Keratinocyte (primary cell): ENCODE data around the gene COL4A4. TPM values are rescaled to one million over a fixed set of nuclear protein-coding genes. Genes with fewer than 3 reads are reported as not detected.
A peak's percentile ranks its signal among the peaks of the same experiment; 100 is the strongest.

ENCODE experiments used
- DNase-seq: peaks from one replicate; pipeline ENCODE4 v3.0.0-alpha.2; 2011; ENCODE audit warnings: low read depth, missing footprints, low spot score
- FAIRE-seq: peaks from 2 replicates; lab custom pipeline; 2011; peaks lifted over from hg19 to GRCh38; lab: Jason Lieb, UNC
- H2AFZ ChIP-seq: 2 replicates; pipeline ENCODE4 v1.6.0; 2012; ENCODE audit warnings: low read length, control low read depth, inconsistent platforms; ENCODE audit not compliant: control insufficient read depth
- H3K27ac ChIP-seq: 2 replicates; pipeline ENCODE4 v1.5.1; 2011; ENCODE audit warnings: low read length; ENCODE audit not compliant: control insufficient read depth, insufficient read depth
- H3K27me3 ChIP-seq: 3 replicates; pipeline ENCODE4 v1.6.0; 2011; ENCODE audit warnings: low read length; ENCODE audit not compliant: control insufficient read depth, insufficient read depth; ENCODE audit errors: extremely low read depth
- H3K36me3 ChIP-seq, 2 experiments: 2 replicates in 1 of 2; 3 replicates in 1 of 2; pipeline ENCODE4 v1.5.1; 2011; ENCODE audit warnings: low read length in 2 of 2, mild to moderate bottlenecking in 1 of 2; ENCODE audit not compliant: control insufficient read depth in 2 of 2, insufficient read depth in 2 of 2; ENCODE audit errors: extremely low read depth in 1 of 2
- H3K4me1 ChIP-seq: 3 replicates; pipeline ENCODE4 v1.5.1; 2011; ENCODE audit warnings: low read length; ENCODE audit not compliant: control insufficient read depth, insufficient read depth; ENCODE audit errors: extremely low read depth
- H3K4me2 ChIP-seq: 3 replicates; pipeline ENCODE4 v1.6.0; 2011; ENCODE audit warnings: low read depth, low read length; ENCODE audit not compliant: control insufficient read depth, insufficient read depth; ENCODE audit errors: extremely low read depth
- H3K4me3 ChIP-seq, 3 experiments: fragments of 200-600 bp in 1 of 3; sonication (generic) in 1 of 3; 2 replicates in 2 of 3; 3 replicates in 1 of 3; pipeline ENCODE4 v1.5.1; 2011 to 2016; ENCODE audit warnings: low read length in 3 of 3, mild to moderate bottlenecking in 3 of 3, control low read depth in 2 of 3, inconsistent platforms in 1 of 3, low read depth in 1 of 3, mixed read lengths in 1 of 3, mixed run types in 1 of 3, moderate library complexity in 1 of 3; ENCODE audit not compliant: control insufficient read depth in 2 of 3, insufficient read depth in 2 of 3; ENCODE audit errors: extremely low read depth in 1 of 3
- H3K79me2 ChIP-seq: 2 replicates; pipeline ENCODE4 v1.6.0; 2012; ENCODE audit warnings: low read length; ENCODE audit not compliant: control insufficient read depth, insufficient read depth
- H3K9ac ChIP-seq: 3 replicates; pipeline ENCODE4 v1.6.0; 2011; ENCODE audit warnings: low read length; ENCODE audit not compliant: control insufficient read depth, insufficient read depth; ENCODE audit errors: extremely low read depth
- H3K9me1 ChIP-seq: 3 replicates; pipeline ENCODE4 v1.6.0; 2011; ENCODE audit warnings: low read length; ENCODE audit not compliant: control insufficient read depth, insufficient read depth; ENCODE audit errors: extremely low read depth
- H3K9me3 ChIP-seq: 2 replicates; pipeline ENCODE4 v1.5.1; 2012; ENCODE audit warnings: low read depth, low read length; ENCODE audit not compliant: control insufficient read depth
- H4K20me1 ChIP-seq: 3 replicates; pipeline ENCODE4 v1.6.0; 2011; ENCODE audit warnings: low read length; ENCODE audit not compliant: control insufficient read depth, insufficient read depth; ENCODE audit errors: extremely low read depth
- CTCF ChIP-seq, 3 experiments: IDR thresholded peaks in 1 of 3; conservative IDR thresholded peaks in 1 of 3; optimal IDR thresholded peaks in 1 of 3; 2 replicates in 2 of 3; 3 replicates in 1 of 3; pipeline versions ENCODE3 to v1.5.1; 2011; ENCODE audit warnings: low read length in 3 of 3, mild to moderate bottlenecking in 3 of 3, moderate library complexity in 2 of 3, control low read depth in 1 of 3, inconsistent platforms in 1 of 3; ENCODE audit not compliant: insufficient read depth in 2 of 3; ENCODE audit errors: extremely low read depth in 1 of 3
- EZH2 ChIP-seq: IDR thresholded peaks from one replicate; pipeline ENCODE4 v1.6.1; 2012; ENCODE audit warnings: inconsistent platforms, mild to moderate bottlenecking, low read length, moderate library complexity
- dilution Hi-C: fragments of 300-500 bp; cut with MboI; formaldehyde crosslinking; loops from one replicate; pipeline ENCODE4 v1.7.0; 2020; ENCODE audit warnings: low sequenced_read_pairs; ENCODE audit not compliant: extremely low pct_ligation_motif_present
- polyA plus RNA-seq, 5 experiments: library from polyadenylated mRNA; depleted of rRNA in 3 of 5; stranded (reverse) in 3 of 5; stranded (forward) in 1 of 5; unstranded in 1 of 5; fragments of >200 nt; gene quantifications; 1 replicate in 1 of 5; 2 replicates in 3 of 5; 3 replicates in 1 of 5; pipeline versions ENCODE4 v1.2.1 to v1.2.3, GENCODE V29; 2011 to 2012; ENCODE audit warnings: missing spikeins in 2 of 5, low read depth in 1 of 5, low replicate concordance in 1 of 5

The COL4A4 gene
- polyA plus RNA-seq, 1 donor (not counting 4 experiments of a cell fraction or from before 2014, with no cell fraction given): not detected

- Histone ChIP-seq H3K4me3 (no peak overlapping the region), H3K9me1 (no peaks in the 10 kb centered on the region), H3K79me2 (no peaks in the 10 kb centered on the region), H2AFZ (no peak overlapping the region), H3K27ac (no peak overlapping the region), H3K9me3 (no peaks in the 10 kb centered on the region), H3K4me2 (no peak overlapping the region), H3K36me3 (no peaks in the 10 kb centered on the region), H3K9ac (no peak overlapping the region), H4K20me1 (no peaks in the 10 kb centered on the region), H3K4me1 (no peaks in the 10 kb centered on the region), H3K27me3 (no peaks in the 10 kb centered on the region)
- no peak for DNase-seq
- dilution Hi-C loops: no loop called here
- FAIRE-seq: no peak
- TF ChIP-seq EZH2: no peak
- TF ChIP-seq CTCF (optimal IDR thresholded peaks at IDR 0.05 in 1 of 3, IDR thresholded peaks at IDR 0.05 in 1 of 3, conservative IDR thresholded peaks at IDR 0.05 in 1 of 3; ENCODE audit: extremely low read depth in 1 of 3, insufficient read depth in 2 of 3, low read length in 3 of 3): no peak
Measured at GRCh38 chr2:226985583-226985946, 178.4 kb downstream of the COL4A4 start.

GRCh38 chr2:226984750-226985582, 179.0 kb downstream of the COL4A4 start:
- Histone ChIP-seq H3K27ac (no peak overlapping the region), H3K4me3 (no peak overlapping the region), H4K20me1 (no peaks in the 10 kb centered on the region), H3K4me1 (no peaks in the 10 kb centered on the region), H3K36me3 (no peaks in the 10 kb centered on the region), H3K79me2 (no peaks in the 10 kb centered on the region), H3K9ac (no peak overlapping the region), H3K9me3 (no peaks in the 10 kb centered on the region), H3K27me3 (no peaks in the 10 kb centered on the region), H2AFZ (no peak overlapping the region), H3K9me1 (no peaks in the 10 kb centered on the region), H3K4me2 (no peak overlapping the region)
- dilution Hi-C loops: no loop called here
- FAIRE-seq (peak; percentile 78), DNase-seq (no peak)
- TF ChIP-seq EZH2: no peak
- peak; percentile 44 to 60 (median 57) for TF ChIP-seq CTCF (optimal IDR thresholded peaks at IDR 0.05 in 1 of 3, IDR thresholded peaks at IDR 0.05 in 1 of 3, conservative IDR thresholded peaks at IDR 0.05 in 1 of 3; ENCODE audit: extremely low read depth in 1 of 3, insufficient read depth in 2 of 3, low read length in 3 of 3)
